Head of caudate nucleus (tissue), 42 donors: ENCODE data around the gene PLCXD3.
"Not testable (repeated sequence)": the region's sequence is repeated elsewhere in the genome, so short reads cannot be mapped to it uniquely, and the experiment has no call there.

Experiments used
- DNase-seq, 42 donors: peaks; one replicate each; pipeline versions ENCODE4 v3.0.0 to v3.0.0-alpha.2; 2020 to 2021; ENCODE audit warnings: mixed read lengths in 7 of 42
- intact Hi-C: fragments of 100-400 bp; cut with DNase I; formaldehyde crosslinking; loops from one replicate; pipeline ENCODE4 v1.15.0; 2022

Gene PLCXD3

DNA sequence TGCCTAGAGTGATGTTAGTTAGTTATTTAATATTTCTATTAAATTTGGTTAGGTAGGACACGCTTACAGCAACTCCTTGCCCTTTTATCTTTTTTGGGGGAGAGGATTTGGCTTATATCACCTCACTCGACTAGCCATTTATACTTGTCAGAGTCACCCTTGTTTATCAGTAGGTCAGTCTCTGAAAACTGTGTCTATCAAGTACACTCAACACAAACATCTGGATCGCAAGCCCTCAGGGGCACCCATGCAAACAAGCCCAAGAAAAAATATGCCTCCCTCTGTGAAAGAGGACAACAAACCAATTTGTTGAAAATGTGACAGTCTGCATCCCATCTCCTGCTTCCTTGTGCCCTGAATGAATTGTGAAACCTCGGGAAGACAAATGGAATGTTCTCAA, 139.9 kb downstream of the PLCXD3 start:
- intact Hi-C loops: no loop called here
- DNase-seq: no peak

DNA sequence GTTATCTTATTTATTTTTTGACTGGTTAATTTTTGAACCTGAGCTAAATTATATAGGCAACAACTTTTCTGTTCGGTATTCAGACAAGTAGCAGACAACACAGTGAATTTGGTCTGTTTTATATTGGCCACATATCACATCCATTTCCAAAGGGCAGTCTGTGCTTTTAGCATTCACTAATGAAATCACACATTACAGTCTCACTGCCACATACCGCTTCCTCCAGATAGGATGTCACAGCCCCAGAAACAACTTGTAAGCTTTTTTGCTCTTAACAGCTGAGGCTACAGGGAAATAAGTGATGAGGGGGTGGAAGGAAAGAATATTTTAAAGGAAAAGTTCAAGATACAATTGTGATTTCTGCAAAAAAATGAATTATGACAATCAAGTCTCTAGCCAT, 140.6 kb downstream of the PLCXD3 start:
- intact Hi-C loops: no loop called here
- no peak for DNase-seq

DNA sequence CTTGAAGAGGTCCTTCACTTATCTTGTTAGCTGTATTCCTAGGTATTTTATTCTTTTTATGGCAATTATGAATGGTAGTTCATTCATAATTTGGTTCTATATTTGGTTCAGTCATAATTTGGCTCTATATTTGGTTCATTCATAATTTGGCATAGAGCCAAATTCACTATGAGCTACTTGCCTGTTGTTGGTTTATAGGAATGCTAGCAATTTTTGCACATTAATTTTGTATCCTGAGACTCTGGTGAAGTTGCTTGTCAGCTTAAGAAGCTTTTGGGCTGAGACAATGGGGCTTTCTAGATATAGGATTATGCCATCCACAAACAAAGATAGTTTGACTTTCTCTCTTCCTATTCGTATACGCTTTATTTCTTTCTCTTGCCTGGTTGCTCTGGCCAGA, 142.2 kb downstream of the PLCXD3 start:
- no peak for DNase-seq
- intact Hi-C loops: no loop called here

DNA sequence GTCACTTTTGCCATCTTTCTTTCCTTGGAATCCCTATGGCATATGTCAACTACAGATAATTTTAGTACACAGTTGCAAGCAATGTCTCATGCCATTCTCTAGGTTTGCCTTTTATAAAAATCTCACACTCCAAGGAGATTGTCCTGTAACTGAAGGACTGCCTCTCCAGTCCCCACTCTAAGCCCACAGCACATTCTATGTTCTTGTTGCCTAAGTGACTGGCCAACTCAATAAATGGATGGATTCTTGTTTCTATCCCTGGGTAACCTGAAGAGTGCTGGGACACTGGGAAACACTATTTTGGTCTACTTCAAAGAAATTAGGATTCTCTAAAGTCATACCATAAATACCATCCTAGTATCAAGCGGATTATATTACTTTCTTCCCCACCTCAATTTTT, 145.0 kb downstream of the PLCXD3 start:
- DNase-seq: peak in 1 of 42 donors; percentile 7
- intact Hi-C loops: no loop called here

DNA sequence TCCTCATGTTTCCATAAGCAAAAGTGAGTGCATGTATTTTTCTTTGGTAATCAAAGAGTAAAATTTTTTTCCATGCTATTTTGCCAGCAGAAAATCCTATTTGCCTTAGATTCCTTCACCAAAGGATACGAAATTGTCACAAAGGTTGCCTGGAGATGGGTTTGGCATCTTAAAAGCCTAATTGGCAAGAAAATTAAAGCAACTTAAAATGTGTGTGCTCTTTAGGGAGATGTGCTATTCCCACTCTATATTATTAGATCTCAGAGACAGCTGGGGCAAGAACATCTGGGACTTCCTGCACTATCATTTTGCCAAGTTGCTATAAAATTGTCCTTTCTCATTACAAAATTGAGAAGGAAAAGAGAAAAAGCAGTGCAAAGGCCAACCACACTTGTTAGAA, 146.1 kb downstream of the PLCXD3 start:
- intact Hi-C loops: no loop called here
- DNase-seq: no peak

DNA sequence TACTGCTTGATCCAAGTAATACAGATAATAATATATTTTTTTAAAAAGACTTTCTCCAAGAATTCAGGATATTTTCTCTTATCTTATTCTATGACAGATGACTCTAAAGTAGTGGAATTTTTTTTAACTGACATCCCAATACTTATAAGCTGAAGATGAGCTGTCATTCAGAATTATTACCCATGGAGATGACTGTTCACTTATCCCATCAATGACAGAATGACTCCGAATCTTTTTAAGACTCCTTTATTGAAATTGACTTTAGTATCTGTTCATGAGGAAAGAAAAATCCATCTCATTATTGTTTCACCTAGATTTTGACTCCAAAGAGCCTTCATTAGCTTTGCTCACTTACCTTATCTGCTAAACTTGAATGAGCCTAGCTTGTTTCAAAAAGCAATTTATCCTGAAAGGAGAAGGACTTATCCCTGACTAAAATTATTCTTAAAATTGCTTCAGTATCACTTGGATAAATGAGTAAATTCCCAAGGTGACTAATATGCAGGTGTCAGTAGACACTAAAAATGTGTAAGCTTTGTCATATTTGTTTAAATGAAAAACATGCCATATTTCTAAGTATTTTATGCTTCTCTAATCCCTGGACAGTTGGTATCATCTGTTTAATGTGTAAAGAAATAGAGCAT, 146.9 kb downstream of the PLCXD3 start:
- no peak for DNase-seq
- intact Hi-C loops: no loop called here

DNA sequence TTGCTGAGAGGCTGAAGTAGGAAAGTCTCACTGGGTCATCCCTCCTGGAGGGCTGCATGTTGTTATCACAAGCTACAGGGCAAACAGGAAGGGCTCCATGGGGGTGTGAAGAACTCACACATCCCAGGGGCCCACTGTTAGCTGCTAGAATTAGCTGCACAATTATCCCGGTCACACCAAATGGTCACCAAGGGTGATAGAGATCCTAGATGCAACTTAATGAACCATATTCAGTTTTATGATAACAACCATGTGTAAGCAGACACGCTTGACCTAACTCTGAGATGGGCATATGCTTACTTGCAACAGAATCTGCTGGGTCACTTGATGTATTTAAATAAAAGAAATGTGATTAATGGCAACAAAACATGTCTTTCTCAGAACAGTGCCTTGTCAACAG, 153.6 kb downstream of the PLCXD3 start:
- no peak for DNase-seq
- intact Hi-C loops: no loop called here

DNA sequence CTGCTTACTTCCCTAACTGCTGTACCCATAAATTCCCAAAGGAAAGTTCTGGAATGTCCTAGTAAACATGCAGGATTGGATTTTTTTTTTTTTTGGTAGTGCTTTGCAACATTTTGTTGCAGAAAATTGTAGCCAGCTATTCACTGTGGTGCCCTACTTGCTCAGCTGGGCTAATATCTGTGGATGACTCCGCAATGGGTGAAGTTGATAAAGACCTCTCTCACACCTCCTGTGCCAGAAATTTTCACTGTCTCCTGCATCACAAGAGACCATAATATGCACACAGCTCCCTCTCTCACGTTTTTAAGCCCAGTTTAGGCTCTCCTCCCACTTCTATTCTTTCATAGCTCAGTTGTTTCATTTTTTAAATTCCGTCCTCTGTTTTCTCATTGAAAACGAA, 160.6 kb downstream of the PLCXD3 start:
- no peak for DNase-seq
- intact Hi-C loops: no loop called here

DNA sequence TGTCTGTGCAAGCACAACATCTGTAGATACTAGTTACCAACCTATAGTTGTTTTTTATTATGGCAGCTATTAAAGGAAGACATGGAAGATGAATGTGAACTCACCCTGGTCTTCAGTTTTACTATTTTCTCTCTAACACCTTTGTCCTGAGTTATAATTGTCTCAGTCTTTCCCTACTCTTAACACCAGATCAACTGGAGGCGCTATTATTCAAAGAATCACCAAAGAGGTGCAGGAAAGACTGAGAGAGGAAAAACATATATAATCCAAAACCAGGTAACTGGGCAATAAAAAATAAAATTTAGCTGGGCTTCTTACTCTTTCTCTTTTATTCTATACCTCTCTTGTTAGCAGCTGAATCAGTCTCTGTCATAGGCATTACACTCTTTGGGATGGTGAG, 162.8 kb downstream of the PLCXD3 start:
- DNase-seq: no peak

DNA sequence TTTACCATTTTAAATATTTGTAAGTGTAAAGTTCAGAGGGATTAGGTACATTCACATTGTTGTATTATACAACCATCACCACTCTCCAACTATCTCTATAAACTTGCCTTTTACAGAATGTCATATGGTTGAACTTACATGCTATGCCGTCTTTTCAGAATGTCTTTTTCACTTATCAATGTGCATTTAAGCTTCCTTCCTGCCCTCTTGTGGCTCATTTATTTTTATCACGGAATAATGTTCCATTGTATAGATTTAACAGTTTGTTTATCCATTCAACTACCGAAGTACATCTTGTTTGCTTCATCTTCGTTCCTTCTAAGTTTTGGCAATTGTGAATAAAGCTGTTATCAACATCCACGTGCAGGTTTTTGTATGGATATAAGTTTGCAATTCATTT, 163.8 kb downstream of the PLCXD3 start:
- intact Hi-C loops: no loop called here
- DNase-seq: no peak

More for the DNA sequence above, 162.8 kb downstream of the PLCXD3 start:
- intact Hi-C loops: no loop called here

DNA sequence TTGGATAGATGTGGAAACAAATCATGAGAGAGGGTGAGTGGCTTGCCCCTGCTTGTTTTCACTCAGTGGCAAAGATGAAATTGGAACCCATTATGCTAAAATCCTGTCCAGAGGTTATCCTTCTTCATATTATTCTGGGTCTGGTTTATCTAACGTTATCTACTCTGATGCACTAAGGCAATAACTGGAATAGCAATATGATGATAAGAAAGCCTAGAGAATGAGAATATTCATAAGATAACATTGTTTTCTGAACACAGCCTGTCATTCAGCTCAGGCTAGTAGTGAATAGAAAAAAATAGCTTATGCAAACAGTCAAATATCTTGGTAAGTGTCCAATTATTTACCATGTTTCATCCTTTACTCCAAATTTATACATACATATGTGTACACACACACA, 165.1 kb downstream of the PLCXD3 start:
- DNase-seq: no peak
- intact Hi-C loops: no loop called here

DNA sequence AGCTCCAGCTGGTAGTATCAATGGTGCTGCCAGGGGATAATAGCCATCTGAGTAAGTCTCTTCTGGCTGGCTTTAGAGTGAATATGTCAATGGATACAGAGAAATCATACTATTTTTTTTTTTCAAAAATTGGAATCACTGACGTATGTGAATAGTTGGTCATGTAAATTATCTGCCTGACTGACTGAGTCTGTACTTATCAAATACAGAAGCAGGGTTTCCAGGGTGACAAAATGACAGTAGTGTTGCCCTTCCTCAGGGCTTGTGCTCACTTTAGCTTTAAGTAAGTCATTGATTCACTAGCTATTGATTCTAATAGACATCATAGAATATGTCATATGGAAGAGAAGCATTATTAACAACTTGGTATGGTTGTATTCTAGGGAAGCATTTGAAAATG, 171.1 kb downstream of the PLCXD3 start:
- no peak for DNase-seq
- intact Hi-C loops: no loop called here

DNA sequence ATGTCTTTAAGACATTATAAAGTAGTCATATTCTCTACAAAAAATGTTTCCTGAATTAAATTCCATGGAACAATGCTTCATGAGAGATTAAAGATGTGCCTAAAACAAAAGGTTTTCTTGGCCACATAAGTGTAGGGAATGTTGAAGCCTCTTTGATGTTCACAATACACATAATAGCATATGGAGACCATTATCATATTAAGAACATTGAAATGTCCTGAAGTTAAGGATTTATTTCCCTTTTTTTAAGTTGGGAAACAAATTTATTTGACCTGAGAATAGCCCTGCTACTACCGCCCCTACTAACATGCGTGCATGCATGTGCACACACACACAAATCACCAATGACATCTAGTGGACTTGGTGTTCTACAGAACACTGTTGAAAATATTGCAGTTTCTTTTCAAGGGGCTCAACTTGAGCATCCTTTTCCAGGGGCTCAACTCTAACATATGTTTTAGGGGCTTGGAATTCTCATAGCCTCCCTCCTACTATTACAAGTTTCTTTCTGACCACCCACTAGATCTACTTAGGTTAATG, 172.2 kb downstream of the PLCXD3 start:
- DNase-seq: peak in 3 of 42 donors; percentile 7 to 49 (median 24)
- intact Hi-C loops: no loop called here

DNA sequence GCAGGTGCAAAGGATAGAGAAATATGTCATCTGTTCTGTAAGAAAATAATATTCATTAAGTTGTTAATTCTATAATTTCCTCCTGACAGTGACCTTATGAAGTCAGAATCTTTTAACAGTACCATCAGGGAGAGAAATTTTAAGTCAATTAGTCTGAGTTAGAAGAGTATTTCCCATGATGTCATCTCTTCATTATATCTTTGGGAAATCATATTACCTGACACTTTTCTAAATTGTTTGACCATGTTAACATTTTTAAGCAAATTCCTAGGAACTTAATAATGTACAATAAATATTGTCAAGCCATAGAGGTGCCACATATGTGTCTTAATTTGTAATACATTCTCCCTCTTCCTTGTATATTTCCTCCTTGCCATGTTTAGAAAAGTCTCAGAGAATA, 172.7 kb downstream of the PLCXD3 start:
- intact Hi-C loops: no loop called here
- no peak for DNase-seq

DNA sequence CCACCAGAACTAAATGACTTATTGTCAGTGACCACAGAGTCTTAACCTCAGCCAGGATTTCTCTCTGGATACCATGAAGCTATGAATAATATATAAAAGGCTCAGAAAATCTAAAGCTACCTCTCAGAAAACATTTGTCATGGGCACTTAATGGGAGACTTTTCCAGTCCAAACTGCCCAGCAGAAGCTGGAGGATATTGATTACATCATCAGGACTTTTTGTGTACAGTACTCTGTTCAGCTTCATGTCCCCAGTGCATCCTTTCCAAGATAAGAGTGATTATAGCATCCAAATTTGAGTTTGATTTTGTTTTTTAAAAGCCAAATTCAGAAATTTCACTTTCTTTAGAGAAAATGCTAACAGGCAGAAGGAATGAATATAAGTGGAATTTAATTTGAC, 173.2 kb downstream of the PLCXD3 start:
- DNase-seq: no peak
- intact Hi-C loops: no loop called here

DNA sequence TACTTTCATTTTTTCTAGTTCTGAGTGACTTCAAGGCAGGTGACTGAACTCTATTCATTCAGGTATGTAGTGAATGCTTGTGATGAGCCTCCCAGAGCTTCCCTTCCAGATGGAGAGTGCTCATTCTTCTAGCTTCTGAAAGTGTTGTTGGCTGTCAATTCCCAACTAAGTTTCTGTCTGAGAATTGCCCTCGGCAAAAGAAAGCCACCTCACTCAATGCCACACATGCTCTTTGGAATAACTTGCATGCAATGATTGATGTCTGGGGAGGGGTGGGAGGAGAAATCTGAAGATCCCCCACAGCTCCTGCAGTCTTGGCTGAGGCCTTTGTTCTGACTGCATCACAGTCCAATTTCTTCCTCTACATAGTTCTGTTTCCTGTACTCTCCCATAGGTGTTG, 173.9 kb downstream of the PLCXD3 start:
- intact Hi-C loops: no loop called here

DNA sequence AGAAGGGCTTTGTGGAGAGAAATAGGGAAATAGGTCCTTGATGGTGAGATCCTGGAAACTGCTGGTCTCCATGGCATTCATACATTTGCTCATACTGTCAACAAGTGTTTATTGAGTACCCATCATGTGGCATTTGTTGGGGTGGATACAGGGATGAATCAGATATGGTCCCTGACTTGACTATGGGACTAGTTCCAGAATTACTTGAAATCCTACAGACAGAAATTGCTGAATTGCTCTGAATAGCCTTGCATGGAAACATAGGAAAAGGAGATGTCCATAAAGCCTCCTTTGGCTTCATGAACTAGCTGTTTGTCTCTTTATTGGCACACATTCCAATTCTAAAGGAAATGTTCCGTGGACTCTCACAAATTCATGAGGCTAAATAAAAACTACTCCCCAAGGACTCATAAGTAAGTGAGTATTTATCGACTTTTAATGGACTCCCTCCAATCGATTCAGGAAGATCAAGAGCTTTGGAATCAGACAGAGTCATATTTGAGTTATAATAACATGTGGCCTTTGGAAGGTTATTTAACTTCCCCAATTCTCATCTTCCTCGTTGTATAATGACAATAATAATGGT, 174.7 kb downstream of the PLCXD3 start:
- intact Hi-C loops: no loop called here
- DNase-seq: no peak

More for the DNA sequence above, 173.9 kb downstream of the PLCXD3 start:
- DNase-seq: no peak

DNA sequence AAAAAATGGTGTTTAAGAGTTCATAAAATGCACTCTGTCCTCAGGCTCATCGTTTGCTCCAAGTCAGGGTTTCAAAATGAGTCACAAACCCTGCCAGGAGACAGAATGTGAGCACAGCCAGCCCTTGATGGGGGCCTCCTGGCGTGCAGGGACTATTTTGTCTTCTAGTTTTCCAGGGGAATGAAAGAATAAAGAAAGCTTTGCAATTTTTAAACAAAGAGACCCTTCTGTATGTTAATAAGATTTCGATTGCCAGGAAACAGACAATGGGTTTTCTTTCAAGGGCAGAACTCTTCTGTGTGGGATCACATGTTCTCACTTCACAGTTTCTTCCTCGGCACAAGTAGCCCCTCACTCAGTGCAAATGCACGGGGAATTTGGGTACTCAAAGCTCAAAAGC, 175.6 kb downstream of the PLCXD3 start:
- intact Hi-C loops: no loop called here
- peak in 41 of 42 donors; percentile 5 to 82 (median 55) for DNase-seq

DNA sequence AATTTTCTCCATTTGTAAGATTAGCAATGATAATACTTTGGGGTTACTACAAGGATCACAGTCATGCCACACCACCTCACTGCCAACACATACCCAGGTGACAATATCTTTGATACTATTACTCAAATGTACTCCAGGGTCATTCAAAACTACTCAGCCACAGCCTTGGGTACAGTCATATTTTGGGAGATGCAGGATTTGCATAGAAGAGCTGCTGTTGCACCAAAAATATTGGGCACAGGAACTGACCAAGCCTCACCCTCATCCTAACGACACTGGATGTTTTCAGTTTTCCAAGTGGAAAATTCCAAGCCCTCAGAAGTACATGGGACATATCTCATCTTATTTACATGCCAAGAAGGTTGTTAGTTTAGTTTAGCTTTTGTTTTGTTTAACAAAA, 176.2 kb downstream of the PLCXD3 start:
- intact Hi-C loops: no loop called here
- no peak for DNase-seq

DNA sequence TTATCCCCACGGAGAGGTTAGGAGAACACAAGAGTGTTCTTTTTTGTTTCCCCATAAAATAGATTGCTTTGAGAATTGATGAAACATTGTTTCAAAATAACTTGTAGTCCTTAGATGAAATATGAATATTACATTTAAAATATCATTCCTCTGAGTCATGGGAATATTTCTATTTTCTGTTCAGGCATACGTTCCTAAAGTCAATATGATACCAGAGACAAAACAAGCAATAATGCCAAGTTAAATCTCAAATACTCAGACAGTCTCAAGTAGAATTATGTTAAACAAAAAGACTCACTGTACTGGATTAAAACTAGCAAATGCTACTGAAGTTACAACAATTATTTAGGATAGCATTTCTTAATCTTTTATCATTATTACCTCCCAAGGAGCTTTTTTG, 185.3 kb downstream of the PLCXD3 start:
- DNase-seq: no peak

DNA sequence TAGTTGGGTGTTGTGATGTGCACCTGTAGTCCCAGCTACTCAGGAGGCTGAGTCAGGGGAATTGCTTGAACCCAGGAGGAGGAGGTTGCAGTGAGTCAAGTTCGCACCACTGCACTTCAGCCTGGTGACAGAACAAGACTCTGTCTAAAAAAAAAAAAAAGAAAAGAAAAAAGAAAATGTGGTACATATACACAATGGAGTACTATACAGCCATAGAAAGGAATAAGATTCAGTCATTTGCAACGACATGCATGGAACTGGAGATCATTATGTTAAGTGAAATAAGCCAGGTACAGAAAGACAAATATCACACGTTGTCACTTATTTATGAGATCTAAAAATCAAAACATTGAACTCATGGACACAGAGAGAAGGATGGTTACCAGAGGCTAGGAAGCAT, 187.6 kb downstream of the PLCXD3 start:
- not testable (repeated sequence) for DNase-seq
- intact Hi-C loops: loop anchor here (10.0 kb wide), 1 partner anchor 48 kb away; no protein-coding TSS in a partner anchor

More for the DNA sequence above, 185.3 kb downstream of the PLCXD3 start:
- intact Hi-C loops: loop anchor here (10.0 kb wide), 1 partner anchor 50 kb away; no protein-coding TSS in a partner anchor
